ENCODE results near the gene ELMO1.

- TF ChIP-seq CTCF (IDR thresholded peaks at IDR 0.05; ENCODE audit: low read depth, low read length, poor library complexity, severe bottlenecking) (no peak), EZH2phosphoT487 (IDR thresholded peaks at IDR 0.05; ENCODE audit: borderline replicate concordance, low read length) (no peak)
These were observed 274.2 kb downstream of the ELMO1 start for GRCh38 chr7:37174460-37174859.
